ENCODE measurements around the gene PAK4. TPM values are rescaled to one million over a fixed set of nuclear protein-coding genes. Genes with fewer than 3 reads are reported as not detected.
"Not testable (repeated sequence)": the region's sequence is repeated elsewhere in the genome, so short reads cannot be mapped to it uniquely, and the experiment has no call there.

The PAK4 gene
- total RNA-seq, 1 donor from 2014 or later: 52.1 TPM

DNA sequence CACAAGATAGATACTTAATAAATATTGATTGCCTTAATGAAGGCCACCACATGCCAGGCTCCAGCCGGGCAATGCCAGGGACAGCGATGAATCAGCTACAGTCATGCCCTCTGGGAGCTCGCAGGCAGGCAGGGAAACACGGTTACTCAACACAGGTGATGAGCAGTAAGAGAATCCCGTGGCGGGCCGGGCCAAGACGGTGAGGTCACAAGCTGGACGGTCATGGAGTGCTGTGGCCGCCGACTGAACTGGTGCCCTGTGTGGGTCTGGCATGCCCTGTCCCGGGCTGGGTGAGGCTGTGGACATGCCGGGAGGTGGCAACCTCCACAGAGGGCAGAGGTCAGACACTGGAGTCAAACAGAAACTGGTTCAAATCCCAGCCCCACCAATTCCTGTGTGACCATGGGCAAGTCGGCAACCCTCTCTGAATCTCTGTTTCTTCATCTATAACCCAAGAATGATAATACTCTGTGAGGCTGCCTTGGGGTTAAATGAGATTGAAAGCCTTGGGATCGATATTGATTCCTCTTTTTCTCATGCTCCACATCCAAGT, 13.2 kb upstream of the PAK4 start:
- TF ChIP-seq CTCF (conservative IDR thresholded peaks at IDR 0.05): no peak
- Mint-ChIP-seq H3K4me1 (ENCODE audit: unreplicated experiment) (peaks cover 5% of the 10 kb centered on the region), H3K36me3 (no peaks in the 10 kb centered on the region), H3K4me3 (no peak overlapping the region), H3K27me3 (no peaks in the 10 kb centered on the region), H3K27ac (peak overlapping the region; percentile 60), H3K9me3 (no peaks in the 10 kb centered on the region)
- no peak for DNase-seq (ENCODE audit: extremely low spot score, unreplicated experiment)

- no peak for DNase-seq (ENCODE audit: extremely low spot score, unreplicated experiment)
- Mint-ChIP-seq H3K9me3 (no peaks in the 10 kb centered on the region), H3K27ac (no peak overlapping the region), H3K27me3 (no peaks in the 10 kb centered on the region), H3K4me1 (ENCODE audit: unreplicated experiment) (peaks cover 5% of the 10 kb centered on the region), H3K4me3 (no peak overlapping the region), H3K36me3 (no peaks in the 10 kb centered on the region)
- no peak for TF ChIP-seq CTCF (conservative IDR thresholded peaks at IDR 0.05)
These were observed 12.4 kb upstream of the PAK4 start for GRCh38 chr19:39113199-39113598.

DNA sequence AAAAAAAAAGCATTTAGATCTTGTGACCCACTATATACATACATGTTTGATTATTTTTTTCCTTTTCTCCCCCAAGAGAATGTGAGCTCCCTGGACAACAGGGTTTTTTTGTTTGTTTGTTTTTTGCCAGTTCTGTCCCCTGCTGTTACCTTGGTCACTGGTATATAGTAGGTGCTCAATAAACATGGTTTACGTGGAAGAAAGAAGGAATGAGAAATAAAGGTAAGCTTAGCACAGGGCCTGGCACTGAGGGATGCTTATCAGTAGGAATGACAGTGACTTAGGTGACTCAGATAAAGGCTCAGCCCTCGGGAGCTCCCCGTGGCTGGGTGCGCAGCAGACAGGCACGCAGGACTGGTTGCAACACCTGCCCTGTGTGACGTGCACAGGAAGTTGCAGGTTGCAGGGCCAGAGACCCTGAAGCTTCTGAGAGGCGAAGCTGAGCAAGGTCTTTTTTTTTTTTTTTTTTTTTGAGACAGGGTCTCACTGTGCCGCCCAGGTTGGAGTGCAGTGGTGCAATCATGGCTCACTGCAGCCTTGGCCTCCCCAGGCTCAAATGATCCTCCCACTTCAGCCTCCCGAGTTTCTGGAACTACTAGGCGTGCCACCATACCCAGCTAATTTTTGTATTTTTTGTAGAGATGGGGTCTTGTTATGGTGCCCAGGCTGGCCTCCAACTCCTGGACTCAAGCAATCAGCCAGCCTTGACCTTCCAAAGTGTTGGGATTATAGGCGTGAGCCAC, 10.3 kb upstream of the PAK4 start:
- no peak overlapping the region for H3K4me3 Mint-ChIP-seq
- H3K36me3 Mint-ChIP-seq: no peaks in the 10 kb centered on the region
- DNase-seq (ENCODE audit: extremely low spot score, unreplicated experiment): no peak
- H3K4me1 Mint-ChIP-seq (ENCODE audit: unreplicated experiment): peaks cover 5% of the 10 kb centered on the region
- no peak for TF ChIP-seq CTCF (conservative IDR thresholded peaks at IDR 0.05)
- H3K27me3 Mint-ChIP-seq: no peaks in the 10 kb centered on the region
- H3K9me3 Mint-ChIP-seq: no peaks in the 10 kb centered on the region
- no peak overlapping the region for H3K27ac Mint-ChIP-seq

- not testable (repeated sequence) for H3K4me3 Mint-ChIP-seq; H3K27me3 Mint-ChIP-seq; H3K4me1 Mint-ChIP-seq (ENCODE audit: unreplicated experiment); H3K27ac Mint-ChIP-seq; H3K9me3 Mint-ChIP-seq; H3K36me3 Mint-ChIP-seq; DNase-seq (ENCODE audit: extremely low spot score, unreplicated experiment)
These were observed 8.6 kb upstream of the PAK4 start for GRCh38 chr19:39117023-39117422.

DNA sequence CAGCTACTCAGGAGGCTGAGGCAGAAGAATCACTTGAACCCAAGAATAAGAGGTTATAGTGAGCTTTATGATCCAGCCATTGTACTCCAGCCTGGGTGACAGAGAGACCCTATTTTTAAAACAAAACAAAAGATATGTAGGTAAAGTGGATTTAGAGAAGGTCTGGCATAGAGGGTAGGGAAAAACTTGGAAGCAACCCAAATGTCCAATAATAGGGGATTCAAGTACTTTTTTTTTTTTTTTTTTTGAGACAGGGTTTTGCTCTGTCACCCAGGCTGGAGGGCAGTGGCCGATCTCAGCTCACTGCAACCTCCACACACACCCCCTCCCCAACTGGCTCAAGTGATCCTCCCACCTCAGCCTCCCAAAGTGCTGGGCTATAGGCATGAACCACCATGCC, 5.8 kb upstream of the PAK4 start:
- TF ChIP-seq CTCF (conservative IDR thresholded peaks at IDR 0.05): no peak
- peaks cover 7% of the 10 kb centered on the region for H3K27me3 Mint-ChIP-seq
- H3K4me3 Mint-ChIP-seq: no peak overlapping the region
- no peak for DNase-seq (ENCODE audit: extremely low spot score, unreplicated experiment)
- H3K36me3 Mint-ChIP-seq: no peaks in the 10 kb centered on the region
- no peak overlapping the region for H3K27ac Mint-ChIP-seq
- peaks cover 6% of the 10 kb centered on the region for H3K4me1 Mint-ChIP-seq (ENCODE audit: unreplicated experiment)
- no peaks in the 10 kb centered on the region for H3K9me3 Mint-ChIP-seq

DNA sequence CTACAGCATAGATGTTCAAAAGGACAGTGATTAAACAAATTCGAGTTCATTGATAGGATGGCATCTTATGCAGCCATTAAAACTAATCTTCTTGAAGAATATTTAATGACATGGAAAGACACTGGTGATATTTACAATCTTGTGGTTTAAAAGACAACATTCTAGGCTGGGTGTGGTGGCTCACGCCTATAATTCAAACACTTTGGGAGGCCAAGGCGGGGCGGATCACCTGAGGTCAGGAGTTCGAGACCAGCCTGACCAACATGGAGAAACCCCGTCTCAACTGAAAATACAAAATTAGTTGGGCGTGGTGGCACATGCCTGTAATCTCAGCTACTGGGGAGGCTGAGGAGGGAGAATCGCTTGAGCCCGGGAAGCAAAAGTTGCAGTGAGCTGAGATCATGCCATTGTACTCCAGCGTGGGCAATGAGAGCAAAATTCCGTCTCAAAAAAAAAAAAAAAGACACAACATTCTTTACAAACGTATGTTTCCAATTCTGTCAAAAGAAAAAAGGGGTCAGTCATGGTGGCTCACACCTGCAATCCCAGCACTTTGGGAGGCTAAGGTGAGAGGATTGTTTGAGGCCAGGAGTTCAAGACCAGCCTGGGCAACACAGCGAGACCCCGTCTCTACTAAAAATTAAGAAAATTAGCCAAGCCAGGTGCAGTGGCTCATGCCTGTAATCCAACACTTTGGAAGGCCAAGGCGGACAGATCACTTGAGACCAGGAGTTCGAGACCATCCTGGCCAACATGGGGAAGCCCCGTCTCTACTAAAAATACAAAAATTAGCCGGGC, 2.5 kb upstream of the PAK4 start:
- no peak for DNase-seq (ENCODE audit: extremely low spot score, unreplicated experiment)
- peaks cover 7% of the 10 kb centered on the region for H3K27me3 Mint-ChIP-seq
- TF ChIP-seq CTCF (conservative IDR thresholded peaks at IDR 0.05): no peak
- no peaks in the 10 kb centered on the region for H3K9me3 Mint-ChIP-seq
- peaks cover 28% of the 10 kb centered on the region for H3K4me1 Mint-ChIP-seq (ENCODE audit: unreplicated experiment)
- H3K4me3 Mint-ChIP-seq: peak overlapping the region; percentile 70
- H3K36me3 Mint-ChIP-seq: no peaks in the 10 kb centered on the region
- peak overlapping the region; percentile 55 for H3K27ac Mint-ChIP-seq

Data from type B pancreatic cell (in vitro differentiated cells).